ENCODE measurements around the gene RANBP1. TPM values are rescaled to one million over a fixed set of nuclear protein-coding genes. Genes with fewer than 3 reads are reported as not detected.
A peak's percentile ranks its signal among the peaks of the same experiment; 100 is the strongest.

The RANBP1 gene
- total RNA-seq, 2 experiments from 2014 or later = 68.1 to 72.1 TPM

DNA sequence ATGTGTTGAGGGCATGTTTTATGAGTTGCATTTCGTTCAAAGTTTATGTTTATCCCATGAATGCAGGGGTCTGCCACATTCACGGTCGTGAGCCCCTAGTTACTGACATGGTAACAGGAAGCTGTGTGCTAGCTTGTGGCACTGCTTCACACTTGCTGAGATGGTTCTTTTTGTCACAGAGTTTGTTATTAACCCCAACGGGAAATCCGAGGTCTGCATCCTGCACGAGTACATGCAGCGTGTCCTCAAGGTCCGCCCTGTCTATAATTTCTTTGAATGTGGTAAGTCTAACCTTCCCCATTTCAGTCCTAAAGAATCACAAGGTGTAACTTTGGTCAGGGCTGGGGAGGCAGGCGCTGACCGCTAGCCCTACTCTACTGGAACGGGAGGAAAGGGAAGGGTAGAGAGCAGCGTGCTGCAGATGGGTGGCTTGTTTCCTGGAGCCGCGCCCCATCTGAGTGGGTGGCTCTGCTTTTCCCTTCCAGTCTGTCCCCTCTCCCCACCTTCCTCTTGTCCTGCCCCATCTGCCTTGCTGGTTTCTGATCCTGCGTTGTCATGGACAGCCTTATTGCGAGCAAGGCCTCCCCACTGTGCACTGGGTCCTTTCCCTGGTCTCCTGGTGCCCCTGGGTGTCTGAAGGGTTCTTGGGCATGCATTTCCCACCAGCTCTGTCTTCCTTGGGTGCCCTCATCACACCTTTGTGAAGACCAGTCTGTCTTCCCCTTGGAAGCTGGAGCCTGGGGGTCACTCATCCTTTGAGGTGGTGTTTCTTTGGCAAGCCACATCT lies 24.0 kb upstream of the RANBP1 start:
- H3K4me3 Mint-ChIP-seq = peak overlapping the region; percentile 7
- H3K27ac Mint-ChIP-seq = peak overlapping the region; percentile 53
- H3K4me1 Mint-ChIP-seq (ENCODE audit: low read depth) = peaks cover 15% of the 10 kb centered on the region

DNA sequence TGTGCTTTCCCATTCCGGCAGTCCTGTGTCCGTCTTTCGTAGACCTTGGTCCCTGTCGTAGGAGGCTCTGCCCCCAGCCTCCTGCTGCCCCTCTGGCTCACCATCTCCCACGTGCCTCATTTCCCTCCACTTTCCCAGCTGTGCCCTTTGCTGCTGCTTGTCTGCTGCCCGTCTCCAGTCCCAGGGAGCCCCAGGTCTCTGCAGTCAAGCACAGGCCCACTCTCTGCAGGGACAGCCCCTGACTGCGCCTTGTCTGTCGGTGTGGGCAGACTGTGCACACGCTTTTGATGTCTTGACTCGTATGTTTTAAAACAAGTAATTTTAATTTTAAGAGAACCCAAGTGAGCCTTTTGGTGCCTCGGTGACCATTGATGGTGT lies 23.4 kb upstream of the RANBP1 start:
- Histone ChIP-seq H3K27ac (ENCODE audit: low read depth in 1 of 2, low read length in 2 of 2) (no peak overlapping the region), H3K36me3 (ENCODE audit: insufficient read depth, low read length) (peaks cover 89% of the 10 kb centered on the region), H3K27me3 (ENCODE audit: control insufficient read depth in 1 of 2, insufficient read depth in 2 of 2, low read length in 2 of 2) (no peaks in the 10 kb centered on the region), H3K9me3 (ENCODE audit: control insufficient read depth in 1 of 2, insufficient read depth in 1 of 2, low read length in 2 of 2) (peaks cover 0 to 7% of the 10 kb centered on the region in 2 experiments), H3K4me3 (ENCODE audit: low read length) (no peak overlapping the region), H3K4me1 (ENCODE audit: insufficient read depth, low read length) (peaks cover 30% of the 10 kb centered on the region)
- DNase-seq (no peak), ATAC-seq (ENCODE audit: poor library complexity) (no peak)
- Mint-ChIP-seq H3K4me1 (ENCODE audit: low read depth) (peaks cover 21% of the 10 kb centered on the region), H3K27ac (no peak overlapping the region), H3K36me3 (ENCODE audit: low read depth) (peaks cover 96% of the 10 kb centered on the region), H3K27me3 (no peaks in the 10 kb centered on the region), H3K4me3 (no peak overlapping the region), H3K9me3 (peaks cover 3% of the 10 kb centered on the region)
- TF ChIP-seq, protein P1, sequence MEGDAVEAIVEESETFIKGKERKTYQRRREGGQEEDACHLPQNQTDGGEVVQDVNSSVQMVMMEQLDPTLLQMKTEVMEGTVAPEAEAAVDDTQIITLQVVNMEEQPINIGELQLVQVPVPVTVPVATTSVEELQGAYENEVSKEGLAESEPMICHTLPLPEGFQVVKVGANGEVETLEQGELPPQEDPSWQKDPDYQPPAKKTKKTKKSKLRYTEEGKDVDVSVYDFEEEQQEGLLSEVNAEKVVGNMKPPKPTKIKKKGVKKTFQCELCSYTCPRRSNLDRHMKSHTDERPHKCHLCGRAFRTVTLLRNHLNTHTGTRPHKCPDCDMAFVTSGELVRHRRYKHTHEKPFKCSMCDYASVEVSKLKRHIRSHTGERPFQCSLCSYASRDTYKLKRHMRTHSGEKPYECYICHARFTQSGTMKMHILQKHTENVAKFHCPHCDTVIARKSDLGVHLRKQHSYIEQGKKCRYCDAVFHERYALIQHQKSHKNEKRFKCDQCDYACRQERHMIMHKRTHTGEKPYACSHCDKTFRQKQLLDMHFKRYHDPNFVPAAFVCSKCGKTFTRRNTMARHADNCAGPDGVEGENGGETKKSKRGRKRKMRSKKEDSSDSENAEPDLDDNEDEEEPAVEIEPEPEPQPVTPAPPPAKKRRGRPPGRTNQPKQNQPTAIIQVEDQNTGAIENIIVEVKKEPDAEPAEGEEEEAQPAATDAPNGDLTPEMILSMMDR (IDR thresholded peaks at IDR 0.05) = no peak
- intact Hi-C loops (cut with DNase I, micrococcal nuclease) = no loop called here
- ChIA-PET POLR2A (no interaction called here), CTCF (no interaction called here)

More for the DNA sequence above, 24.0 kb upstream of the RANBP1 start:
- TF ChIP-seq, protein P1 (IDR thresholded peaks at IDR 0.05) = no peak
- Mint-ChIP-seq H3K27me3 (no peaks in the 10 kb centered on the region), H3K9me3 (peaks cover under 1% of the 10 kb centered on the region), H3K36me3 (ENCODE audit: low read depth) (peaks cover 96% of the 10 kb centered on the region)
- Histone ChIP-seq H3K4me1 (ENCODE audit: insufficient read depth, low read length) (peaks cover 30% of the 10 kb centered on the region), H3K27me3 (ENCODE audit: control insufficient read depth in 1 of 2, insufficient read depth in 2 of 2, low read length in 2 of 2) (no peaks in the 10 kb centered on the region), H3K36me3 (ENCODE audit: insufficient read depth, low read length) (peaks cover 89% of the 10 kb centered on the region), H3K27ac (ENCODE audit: low read depth in 1 of 2, low read length in 2 of 2) (peak overlapping the region in 1 of 2 donors; percentile 9), H3K9me3 (ENCODE audit: control insufficient read depth in 1 of 2, insufficient read depth in 1 of 2, low read length in 2 of 2) (peaks cover 0 to 4% of the 10 kb centered on the region in 2 experiments), H3K4me3 (ENCODE audit: low read length) (peak overlapping the region; percentile 4)
- intact Hi-C loops (cut with DNase I, micrococcal nuclease) = no loop called here
- DNase-seq = peak in 1 of 14 experiments; percentile 61
- CTCF ChIA-PET = no interaction called here
- POLR2A ChIA-PET = no interaction called here
- no peak for ATAC-seq (ENCODE audit: poor library complexity)

DNA sequence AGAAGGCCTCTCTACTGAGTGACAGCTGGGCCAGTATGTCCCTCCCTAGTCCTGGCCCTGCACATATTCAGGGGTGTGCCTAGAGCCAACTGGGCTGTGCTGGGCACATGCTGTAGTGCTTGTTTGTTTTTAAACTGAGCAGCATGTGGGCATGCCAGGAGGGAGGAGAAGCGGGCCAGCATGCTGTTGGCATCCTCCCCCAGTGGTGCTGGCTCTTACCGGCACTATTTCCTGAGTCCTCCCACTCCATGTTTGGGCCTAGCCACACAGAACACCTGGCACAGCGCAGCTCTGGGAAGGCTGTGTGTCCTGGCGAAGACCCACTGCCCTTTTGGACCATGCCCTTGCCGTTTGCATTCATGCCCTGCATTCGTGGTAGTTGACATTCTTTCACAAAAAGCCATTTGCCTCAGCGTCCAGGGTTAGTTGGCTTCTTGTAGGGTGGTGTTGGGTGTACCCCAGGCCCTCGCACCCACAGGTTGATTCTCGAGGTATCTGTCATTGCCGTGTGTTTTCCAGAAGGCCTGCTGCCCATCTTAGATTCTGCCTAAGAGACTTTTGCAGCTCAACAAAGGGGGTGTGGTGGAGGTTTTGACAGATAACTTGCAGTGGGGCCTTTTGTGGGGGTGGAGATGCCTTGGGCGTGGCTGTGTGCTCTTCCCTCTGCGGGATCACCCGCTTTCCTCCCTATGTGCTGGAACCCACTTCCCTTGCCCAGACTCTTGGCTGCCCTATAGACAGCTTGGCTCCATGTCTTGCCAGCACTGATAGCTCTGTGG lies 22.3 kb upstream of the RANBP1 start:
- H3K4me3 Mint-ChIP-seq = no peak overlapping the region
- H3K4me3 ChIP-seq (ENCODE audit: low read length) = no peak overlapping the region
- no peak overlapping the region for H3K27ac ChIP-seq (ENCODE audit: low read depth in 1 of 2, low read length in 2 of 2)
- intact Hi-C loops (cut with DNase I, micrococcal nuclease) = no loop called here
- no peaks in the 10 kb centered on the region for H3K27me3 ChIP-seq (ENCODE audit: control insufficient read depth in 1 of 2, insufficient read depth in 2 of 2, low read length in 2 of 2)
- peaks cover 3% of the 10 kb centered on the region for H3K9me3 Mint-ChIP-seq
- TF ChIP-seq, protein P1 (IDR thresholded peaks at IDR 0.05) = no peak
- H3K36me3 ChIP-seq (ENCODE audit: insufficient read depth, low read length) = peaks cover 83% of the 10 kb centered on the region
- peaks cover 31% of the 10 kb centered on the region for H3K4me1 Mint-ChIP-seq (ENCODE audit: low read depth)
- H3K27me3 Mint-ChIP-seq = no peaks in the 10 kb centered on the region
- peak overlapping the region; percentile 73 for H3K27ac Mint-ChIP-seq
- POLR2A ChIA-PET = no interaction called here
- ATAC-seq (ENCODE audit: poor library complexity) (no peak), DNase-seq (no peak)
- CTCF ChIA-PET = no interaction called here
- H3K36me3 Mint-ChIP-seq (ENCODE audit: low read depth) = peaks cover 99% of the 10 kb centered on the region
- H3K9me3 ChIP-seq (ENCODE audit: control insufficient read depth in 1 of 2, insufficient read depth in 1 of 2, low read length in 2 of 2) = peaks cover 0 to 7% of the 10 kb centered on the region in 2 experiments
- H3K4me1 ChIP-seq (ENCODE audit: insufficient read depth, low read length) = peaks cover 32% of the 10 kb centered on the region
